ENCODE measurements around the gene FUBP3. TPM values are rescaled to one million over a fixed set of nuclear protein-coding genes. Genes with fewer than 3 reads are reported as not detected.

Gene FUBP3
- total and polyA plus RNA-seq, 2 experiments from 2014 or later, result 42.5 to 74.8 TPM

- peaks cover 6% of the 10 kb centered on the region; the same call in 1 of the 3 replicates for H3K9me3 Mint-ChIP-seq
- H3K4me1 ChIP-seq (ENCODE audit: insufficient read depth), result peaks cover 8% of the 10 kb centered on the region; the same call in 1 of the 2 replicates
Observed at GRCh38 chr9:130668659-130669058, 89.3 kb downstream of the FUBP3 start.

More at GRCh38 chr9:130668659-130669058, 89.3 kb downstream of the FUBP3 start:
- H4K20me1 ChIP-seq (replicated peaks; ENCODE audit: insufficient read depth), result no peaks in the 10 kb centered on the region
- no peaks in the 10 kb centered on the region for H3F3A ChIP-seq (replicated peaks; ENCODE audit: low read depth)
- no peak for TF ChIP-seq STAT1 (IDR thresholded peaks at IDR 0.05; ENCODE audit: unreplicated experiment)
- no peak for TF ChIP-seq ETS1 (IDR thresholded peaks at IDR 0.05)
- TF ChIP-seq NANOG (IDR thresholded peaks at IDR 0.05; ENCODE audit: borderline replicate concordance), result no peak
- no peak for TF ChIP-seq JUNB (IDR thresholded peaks at IDR 0.05; ENCODE audit: unreplicated experiment)
- TF ChIP-seq ZNF331 (CRISPR knock-in tag; IDR thresholded peaks at IDR 0.05; ENCODE audit: low read depth), result no peak
- no peak for TF ChIP-seq POLR2AphosphoS5 (IDR thresholded peaks at IDR 0.05; ENCODE audit: low read depth)
- no peak for TF ChIP-seq CREB1 (CRISPR knock-in tag; IDR thresholded peaks at IDR 0.05; ENCODE audit: low read depth)
- no peak for TF ChIP-seq ZNF462 (CRISPR knock-in tag; IDR thresholded peaks at IDR 0.05)
- H3K27me3 ChIP-seq (ENCODE audit: insufficient read depth), result peaks cover 64% of the 10 kb centered on the region
- H3K4me3 ChIP-seq, result no peak overlapping the region
- no peak overlapping the region for H3K4me3 Mint-ChIP-seq
- H3K27ac Mint-ChIP-seq, result no peak overlapping the region
- no peaks in the 10 kb centered on the region for H3K9me2 ChIP-seq (ENCODE audit: insufficient read depth)
- ATAC-seq (no peak), DNase-seq (ENCODE audit: low spot score) (no peak)
- H3K27ac ChIP-seq (ENCODE audit: low read depth), result no peak overlapping the region
- H3K36me3 Mint-ChIP-seq (ENCODE audit: low read depth), result no peaks in the 10 kb centered on the region; the same call in 2 of the 3 replicates
- H3K27me3 Mint-ChIP-seq (ENCODE audit: insufficient read depth, low read depth, poor library complexity), result peaks cover 63% of the 10 kb centered on the region
- no peak overlapping the region for H2AFZ ChIP-seq
- no peaks in the 10 kb centered on the region for H3K79me2 ChIP-seq (replicated peaks; ENCODE audit: insufficient read depth)
- H3K4me1 Mint-ChIP-seq, result peaks cover 8% of the 10 kb centered on the region
- no peaks in the 10 kb centered on the region for H3K36me3 ChIP-seq (ENCODE audit: insufficient read depth)
- no peak overlapping the region for H3K4me2 ChIP-seq
